A549 treated with CpdA at 1 μM for 4 hours (cell line): ENCODE measurements around the gene ACP4. TPM values are rescaled to one million over a fixed set of nuclear protein-coding genes. Genes with fewer than 3 reads are reported as not detected.

Experiments
- total RNA-seq: library from RNA; stranded (reverse); fragments of 200-300 nt; extraction: Qiagen RNA extraction; gene quantifications from 5 replicates; pipeline ENCODE4 v1.2.3, GENCODE V29; 2022; ENCODE audit warnings: low read depth

Gene ACP4
- total RNA-seq, result not detected in 5 replicates

GRCh38 chr19:50790396-50790795 lies at the start of gene ACP4:
ACP4 (plus strand) TSS chr19:50790415; CDS start chr19:50790415, 0 bp downstream.

GRCh38 chr19:50770164-50770563 lies 20.1 kb upstream of the ACP4 start, which contains the start of gene GPR32:
GPR32 (plus strand) TSS chr19:50770464; CDS start chr19:50770601, 137 bp downstream.

GRCh38 chr19:50823389-50824042 lies 33.3 kb downstream of the ACP4 start, which contains the start of gene KLK1:
KLK1 (minus strand) TSS chr19:50823787; CDS start chr19:50823748, 39 bp downstream.

GRCh38 chr19:50833117-50833801 lies 43.0 kb downstream of the ACP4 start, which contains the start of gene KLK15:
KLK15 (minus strand) TSS chr19:50833574; CDS start chr19:50831492, 2,082 bp downstream.

Other genes with a start within 250 kb of the ACP4 start
- gene LRRC4B, start 222.0 kb upstream of the ACP4 start, total RNA-seq, result 0.31 to 0.76 TPM (median 0.60 TPM) in 5 replicates
- gene SYT3, start 150.5 kb upstream of the ACP4 start, total RNA-seq, result 0.36 to 0.76 TPM (median 0.51 TPM) in 5 replicates
- gene C19orf81, start 141.0 kb upstream of the ACP4 start, total RNA-seq, result 4.4 to 11.2 TPM (median 9.5 TPM) in 5 replicates
- gene SHANK1, start 70.6 kb upstream of the ACP4 start, total RNA-seq, result 0.07 to 0.35 TPM (median 0.20 TPM) in 5 replicates
- 5.1 to 9.7 TPM (median 9.2 TPM) in 5 replicates for gene CLEC11A, start 67.1 kb upstream of the ACP4 start, total RNA-seq
- gene GPR32, start 20.0 kb upstream of the ACP4 start, total RNA-seq, result not detected in 5 replicates
- 0.10 to 0.41 TPM (median 0.16 TPM) in 3 of 5 replicates, not detected in the others for gene KLK1, start 33.4 kb downstream of the ACP4 start, total RNA-seq
- gene KLK15, start 43.2 kb downstream of the ACP4 start, total RNA-seq, result not detected in 5 replicates
- not detected in 5 replicates for gene KLK3, start 64.5 kb downstream of the ACP4 start, total RNA-seq
- gene KLK2, start 83.0 kb downstream of the ACP4 start, total RNA-seq, result 0.03 TPM in 1 of 5 replicates, not detected in the others
- 0.14 to 0.22 TPM in 2 of 5 replicates, not detected in the others for gene KLK4, start 121.0 kb downstream of the ACP4 start, total RNA-seq
- gene KLK5, start 162.6 kb downstream of the ACP4 start, total RNA-seq, result 0.17 TPM in 1 of 5 replicates, not detected in the others
- gene KLK6, start 179.2 kb downstream of the ACP4 start, total RNA-seq, result 0.21 to 0.82 TPM (median 0.33 TPM) in 4 of 5 replicates, not detected in the other
- 0.03 TPM in 1 of 5 replicates, not detected in the others for gene KLK7, start 193.5 kb downstream of the ACP4 start, total RNA-seq
- gene KLK8, start 211.2 kb downstream of the ACP4 start, total RNA-seq, result not detected in 5 replicates
- gene KLK10, start 229.3 kb downstream of the ACP4 start, total RNA-seq, result 0.19 to 0.34 TPM (median 0.32 TPM) in 5 replicates
- gene KLK11, start 236.2 kb downstream of the ACP4 start, total RNA-seq, result 0.14 TPM in 1 of 5 replicates, not detected in the others
- not detected in 5 replicates for gene KLK12, start 244.6 kb downstream of the ACP4 start, total RNA-seq